ENCODE measurements around the gene ECT2. TPM values are rescaled to one million over a fixed set of nuclear protein-coding genes. Genes with fewer than 3 reads are reported as not detected.
"Not testable (repeated sequence)": the region's sequence is repeated elsewhere in the genome, so short reads cannot be mapped to it uniquely, and the experiment has no call there.

ECT2 gene, protein sequence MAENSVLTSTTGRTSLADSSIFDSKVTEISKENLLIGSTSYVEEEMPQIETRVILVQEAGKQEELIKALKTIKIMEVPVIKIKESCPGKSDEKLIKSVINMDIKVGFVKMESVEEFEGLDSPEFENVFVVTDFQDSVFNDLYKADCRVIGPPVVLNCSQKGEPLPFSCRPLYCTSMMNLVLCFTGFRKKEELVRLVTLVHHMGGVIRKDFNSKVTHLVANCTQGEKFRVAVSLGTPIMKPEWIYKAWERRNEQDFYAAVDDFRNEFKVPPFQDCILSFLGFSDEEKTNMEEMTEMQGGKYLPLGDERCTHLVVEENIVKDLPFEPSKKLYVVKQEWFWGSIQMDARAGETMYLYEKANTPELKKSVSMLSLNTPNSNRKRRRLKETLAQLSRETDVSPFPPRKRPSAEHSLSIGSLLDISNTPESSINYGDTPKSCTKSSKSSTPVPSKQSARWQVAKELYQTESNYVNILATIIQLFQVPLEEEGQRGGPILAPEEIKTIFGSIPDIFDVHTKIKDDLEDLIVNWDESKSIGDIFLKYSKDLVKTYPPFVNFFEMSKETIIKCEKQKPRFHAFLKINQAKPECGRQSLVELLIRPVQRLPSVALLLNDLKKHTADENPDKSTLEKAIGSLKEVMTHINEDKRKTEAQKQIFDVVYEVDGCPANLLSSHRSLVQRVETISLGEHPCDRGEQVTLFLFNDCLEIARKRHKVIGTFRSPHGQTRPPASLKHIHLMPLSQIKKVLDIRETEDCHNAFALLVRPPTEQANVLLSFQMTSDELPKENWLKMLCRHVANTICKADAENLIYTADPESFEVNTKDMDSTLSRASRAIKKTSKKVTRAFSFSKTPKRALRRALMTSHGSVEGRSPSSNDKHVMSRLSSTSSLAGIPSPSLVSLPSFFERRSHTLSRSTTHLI
- total RNA-seq (2014; rRNA removed; shearing (Covaris generic); ENCODE audit: low replicate concordance): 61.7 and 69.9 TPM in 2 replicates

DNA sequence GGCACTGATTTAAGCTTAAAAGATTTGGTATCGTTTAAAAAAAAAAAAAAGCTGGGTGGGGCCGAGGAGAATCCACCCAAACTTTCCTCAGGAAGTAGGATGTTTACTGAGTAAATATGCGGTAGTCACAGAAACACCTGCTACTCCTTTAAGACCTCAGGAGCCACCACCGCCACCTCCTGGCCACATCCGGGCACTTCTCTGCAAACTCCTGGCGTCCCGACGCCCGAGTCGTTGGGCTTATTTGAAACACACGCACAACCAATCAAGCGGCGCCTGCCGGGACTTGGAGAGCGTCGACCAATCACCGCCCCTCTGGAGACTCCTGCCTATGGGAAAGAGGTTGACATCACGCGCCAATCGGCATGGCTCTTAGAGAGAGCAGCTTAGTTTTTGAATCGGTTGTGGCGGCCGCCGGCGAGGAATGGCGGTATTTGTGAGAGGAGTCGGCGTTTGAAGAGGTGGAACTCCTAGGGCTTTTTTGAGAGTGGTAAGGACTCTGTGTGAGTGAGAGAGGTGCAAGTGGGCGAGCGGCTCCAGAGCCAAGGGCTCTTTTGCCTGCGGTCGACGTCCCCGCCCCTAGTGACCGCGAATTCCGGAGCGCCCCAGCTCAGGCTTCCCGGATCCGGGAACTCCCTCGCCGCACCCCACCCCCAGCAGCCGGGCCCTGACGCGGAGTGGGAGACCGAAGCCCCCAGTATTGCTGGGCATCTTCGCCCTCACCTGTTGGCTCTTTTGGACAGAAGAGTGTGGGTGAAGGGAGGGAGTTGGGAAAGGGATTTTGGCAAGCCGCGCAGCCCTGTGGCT is at the start of gene ECT2:
Gene ECT2 (plus strand): TSS at position 359 of the 807 bp plus-strand sequence. CDS start 3,805 bp downstream, outside the sequence.
- in situ Hi-C loops (cut with HindIII; ENCODE audit: low pct_unique_long_range_greater_than_20kb, low sequenced_read_pairs): no loop called here
- DNase-seq (ENCODE audit: low read depth): peak; percentile 100

DNA sequence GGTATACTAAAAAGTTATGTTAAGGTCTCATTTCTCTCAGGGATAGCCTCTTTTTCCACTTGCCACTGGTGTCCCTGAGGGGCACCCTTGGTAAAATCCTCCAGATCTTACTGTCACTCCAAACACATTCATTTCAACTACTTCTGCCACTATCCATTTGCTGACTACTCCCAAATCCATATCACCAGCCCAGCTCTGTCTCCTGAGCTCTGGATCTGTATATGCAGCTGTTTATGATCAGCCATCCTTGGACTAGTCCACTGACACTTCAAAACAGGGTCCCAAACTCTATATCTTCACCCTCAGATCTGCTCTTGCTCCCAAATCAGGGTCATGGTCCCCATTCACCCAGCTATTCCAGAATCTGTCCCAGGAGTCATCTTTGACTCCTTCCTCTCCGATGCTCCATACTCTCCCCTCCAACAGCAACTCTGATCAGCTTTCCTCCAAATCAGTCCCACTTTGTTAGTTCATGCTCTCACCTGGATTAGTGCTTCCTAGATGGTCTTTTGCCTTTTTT is 49.5 kb upstream of the ECT2 start:
- in situ Hi-C loops (cut with HindIII; ENCODE audit: low pct_unique_long_range_greater_than_20kb, low sequenced_read_pairs): no loop called here
- no peak for DNase-seq (ENCODE audit: low read depth)

DNA sequence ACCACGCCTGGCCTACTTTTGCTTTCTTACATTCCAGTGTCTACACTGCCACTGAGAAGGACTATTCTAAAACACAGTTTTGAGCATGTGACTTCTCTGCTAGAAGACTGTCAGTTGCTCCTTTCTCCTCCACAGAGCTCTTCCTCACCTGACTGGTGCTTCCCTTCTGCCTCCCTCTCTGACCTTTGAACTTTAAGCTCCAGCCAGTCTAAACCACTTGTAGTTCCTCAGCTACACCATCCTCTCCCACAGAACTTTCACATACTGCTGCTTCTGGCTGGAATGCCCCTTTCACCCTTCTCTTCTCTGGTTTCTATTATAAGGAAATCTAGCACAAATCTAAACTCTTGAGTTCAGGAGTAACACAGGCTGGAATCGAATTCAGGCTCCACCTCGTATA is 48.8 kb upstream of the ECT2 start:
- DNase-seq (ENCODE audit: low read depth): peak; percentile 30
- in situ Hi-C loops (cut with HindIII; ENCODE audit: low pct_unique_long_range_greater_than_20kb, low sequenced_read_pairs): no loop called here

DNA sequence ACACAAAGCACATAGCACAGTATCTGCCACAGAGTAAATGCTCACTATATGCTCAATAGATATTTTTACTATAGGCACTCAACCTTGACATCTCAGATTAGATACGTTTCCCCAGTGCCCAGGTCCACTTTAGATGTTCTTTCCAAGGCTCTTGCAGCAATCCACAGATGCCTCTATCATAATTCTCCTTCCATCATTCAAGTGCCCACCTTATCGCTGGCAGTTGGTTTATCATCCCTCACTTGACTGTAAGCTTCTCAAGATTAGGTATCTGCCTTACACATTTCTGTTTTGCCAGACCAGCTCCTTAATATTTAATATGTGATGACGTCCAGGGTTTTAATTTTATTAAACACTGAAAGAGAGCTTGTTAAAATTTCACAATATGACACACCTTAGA is 48.3 kb upstream of the ECT2 start:
- no peak for DNase-seq (ENCODE audit: low read depth)
- in situ Hi-C loops (cut with HindIII; ENCODE audit: low pct_unique_long_range_greater_than_20kb, low sequenced_read_pairs): no loop called here

DNA sequence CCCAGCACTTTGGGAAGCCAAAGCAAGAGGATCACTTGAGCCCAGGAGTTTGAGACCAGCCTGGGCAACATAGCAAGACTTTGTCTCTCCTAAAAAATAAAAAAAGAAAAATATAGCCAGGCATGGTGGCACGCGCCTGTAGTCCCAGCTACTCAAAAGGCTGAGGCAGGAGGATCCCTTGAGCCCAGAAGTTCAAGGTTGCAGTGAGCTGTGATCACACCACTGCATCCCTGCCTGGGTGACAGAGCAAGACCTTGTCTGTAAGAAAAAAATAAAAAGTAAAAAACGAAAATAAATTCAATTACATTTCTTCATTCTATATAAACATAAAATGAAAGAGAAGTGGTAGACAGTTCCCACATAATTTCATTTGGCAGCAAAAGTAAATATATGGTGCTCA is 47.8 kb upstream of the ECT2 start:
- DNase-seq (ENCODE audit: low read depth); in situ Hi-C loops (cut with HindIII; ENCODE audit: low pct_unique_long_range_greater_than_20kb, low sequenced_read_pairs): not testable (repeated sequence)

DNA sequence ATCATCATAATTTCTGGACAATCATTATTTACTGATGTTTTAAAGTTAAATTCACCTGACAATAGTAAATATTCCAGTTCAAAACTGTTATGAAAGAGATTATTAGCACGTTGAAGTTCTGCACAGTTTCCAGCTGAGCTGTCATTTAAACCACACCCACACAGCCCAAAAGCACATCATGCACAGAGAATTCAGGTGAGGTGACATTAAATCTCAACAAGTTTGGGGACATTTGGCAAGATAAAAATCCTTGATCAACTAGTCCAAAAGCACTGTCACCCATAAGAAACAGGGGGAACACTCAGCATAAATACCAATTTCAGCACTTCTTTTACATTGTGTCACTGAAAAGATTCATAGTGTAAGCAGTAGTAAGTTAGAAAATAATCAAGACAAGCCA is 46.5 kb upstream of the ECT2 start:
- in situ Hi-C loops (cut with HindIII; ENCODE audit: low pct_unique_long_range_greater_than_20kb, low sequenced_read_pairs): no loop called here
- no peak for DNase-seq (ENCODE audit: low read depth)

DNA sequence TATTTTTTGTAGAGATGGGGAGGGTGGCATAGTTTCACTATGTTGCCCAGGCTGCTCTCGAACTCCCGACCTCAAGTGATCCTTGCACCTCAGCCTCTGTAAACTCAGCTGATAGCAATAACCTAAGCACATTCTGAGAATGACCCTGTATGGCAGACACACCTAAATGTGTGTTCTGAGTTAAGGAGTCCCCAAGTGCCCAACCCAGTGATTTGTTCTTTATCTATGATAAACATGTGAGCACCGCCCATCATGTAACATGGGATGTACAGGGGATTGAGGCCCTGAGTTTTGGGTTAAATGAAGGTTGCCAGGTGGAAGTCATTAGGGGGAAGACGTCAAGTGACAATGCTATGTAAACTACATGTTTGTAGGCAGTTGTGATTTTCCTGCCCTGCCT is 45.4 kb upstream of the ECT2 start:
- in situ Hi-C loops (cut with HindIII; ENCODE audit: low pct_unique_long_range_greater_than_20kb, low sequenced_read_pairs): no loop called here
- no peak for DNase-seq (ENCODE audit: low read depth)

DNA sequence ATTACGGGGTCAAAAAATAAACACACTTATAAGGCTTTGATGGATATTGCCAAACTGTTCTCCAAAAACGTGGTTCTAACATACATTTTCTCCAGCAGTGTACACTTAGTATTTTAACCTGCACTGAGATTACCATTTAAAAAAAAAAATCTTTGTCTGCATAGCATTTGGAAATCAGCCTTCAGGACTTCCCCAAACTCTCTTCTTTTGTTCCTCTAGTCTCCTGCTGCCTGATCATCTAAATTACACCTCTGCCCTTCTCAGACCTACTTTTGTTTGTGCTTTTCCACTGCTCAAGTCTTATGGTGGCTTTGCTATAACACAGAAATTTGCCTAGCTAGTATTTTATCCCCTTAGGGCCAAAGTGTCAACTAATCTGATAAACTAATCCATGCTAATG is 43.5 kb upstream of the ECT2 start:
- in situ Hi-C loops (cut with HindIII; ENCODE audit: low pct_unique_long_range_greater_than_20kb, low sequenced_read_pairs): no loop called here
- no peak for DNase-seq (ENCODE audit: low read depth)

DNA sequence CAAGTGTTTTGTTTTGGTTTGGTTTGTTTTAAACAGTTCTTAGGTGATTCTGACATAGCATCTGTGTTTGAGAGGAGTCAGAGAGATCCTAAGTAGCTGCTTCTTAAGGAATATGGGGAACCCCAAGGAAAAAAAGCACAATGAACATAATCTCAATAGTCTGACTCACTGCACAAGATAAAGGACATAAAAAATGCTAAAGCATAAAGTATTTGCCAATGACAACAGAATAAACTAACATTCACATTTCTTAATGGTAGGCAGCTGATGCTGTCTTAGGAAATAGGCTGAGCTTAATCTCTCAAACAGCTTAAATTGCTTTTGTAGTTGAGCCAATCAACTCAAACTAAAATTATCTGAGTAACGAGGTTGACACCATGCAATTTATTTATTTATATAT is 42.6 kb upstream of the ECT2 start:
- peak; percentile 64 for DNase-seq (ENCODE audit: low read depth)
- in situ Hi-C loops (cut with HindIII; ENCODE audit: low pct_unique_long_range_greater_than_20kb, low sequenced_read_pairs): no loop called here

DNA sequence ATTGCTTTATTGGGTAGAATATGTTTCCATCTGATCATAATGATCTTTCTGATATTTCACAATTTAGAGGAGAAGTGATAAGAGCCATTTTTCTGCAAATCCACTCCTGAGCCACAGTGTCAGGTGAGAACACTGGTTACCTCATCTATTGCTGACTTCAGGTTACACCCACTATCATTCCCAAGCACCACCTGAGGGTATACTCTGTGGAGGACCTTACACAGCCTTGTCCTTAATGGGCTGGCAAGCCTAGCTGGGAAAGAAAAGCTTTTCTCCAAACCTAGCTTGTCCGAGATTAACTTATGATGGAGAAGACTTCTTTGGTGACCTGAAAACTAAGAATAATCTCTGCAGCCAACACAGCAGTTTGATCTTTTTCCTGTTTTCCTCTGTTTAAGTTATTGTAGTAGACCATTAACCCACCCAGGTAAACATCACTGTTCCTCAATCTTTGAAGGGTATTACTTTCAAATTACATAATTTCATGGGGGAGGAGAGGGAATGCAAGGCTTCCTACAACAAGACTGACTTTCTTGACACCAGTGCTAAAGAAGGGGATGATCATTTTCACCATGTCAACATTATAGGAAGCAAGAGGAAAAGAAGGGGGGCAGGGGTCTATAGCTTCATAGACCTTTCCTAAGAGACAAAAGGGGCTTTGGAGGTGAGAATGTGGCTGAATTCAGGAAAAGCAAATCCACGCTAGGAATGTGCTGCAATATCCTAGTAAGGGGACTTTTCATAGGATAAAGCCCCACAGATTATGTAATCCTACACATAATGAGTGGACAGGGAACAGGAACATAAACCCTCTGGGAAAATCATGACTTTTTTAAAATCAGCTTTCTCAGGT is 41.4 kb upstream of the ECT2 start:
- in situ Hi-C loops (cut with HindIII; ENCODE audit: low pct_unique_long_range_greater_than_20kb, low sequenced_read_pairs): no loop called here
- DNase-seq (ENCODE audit: low read depth): peak; percentile 41

DNA sequence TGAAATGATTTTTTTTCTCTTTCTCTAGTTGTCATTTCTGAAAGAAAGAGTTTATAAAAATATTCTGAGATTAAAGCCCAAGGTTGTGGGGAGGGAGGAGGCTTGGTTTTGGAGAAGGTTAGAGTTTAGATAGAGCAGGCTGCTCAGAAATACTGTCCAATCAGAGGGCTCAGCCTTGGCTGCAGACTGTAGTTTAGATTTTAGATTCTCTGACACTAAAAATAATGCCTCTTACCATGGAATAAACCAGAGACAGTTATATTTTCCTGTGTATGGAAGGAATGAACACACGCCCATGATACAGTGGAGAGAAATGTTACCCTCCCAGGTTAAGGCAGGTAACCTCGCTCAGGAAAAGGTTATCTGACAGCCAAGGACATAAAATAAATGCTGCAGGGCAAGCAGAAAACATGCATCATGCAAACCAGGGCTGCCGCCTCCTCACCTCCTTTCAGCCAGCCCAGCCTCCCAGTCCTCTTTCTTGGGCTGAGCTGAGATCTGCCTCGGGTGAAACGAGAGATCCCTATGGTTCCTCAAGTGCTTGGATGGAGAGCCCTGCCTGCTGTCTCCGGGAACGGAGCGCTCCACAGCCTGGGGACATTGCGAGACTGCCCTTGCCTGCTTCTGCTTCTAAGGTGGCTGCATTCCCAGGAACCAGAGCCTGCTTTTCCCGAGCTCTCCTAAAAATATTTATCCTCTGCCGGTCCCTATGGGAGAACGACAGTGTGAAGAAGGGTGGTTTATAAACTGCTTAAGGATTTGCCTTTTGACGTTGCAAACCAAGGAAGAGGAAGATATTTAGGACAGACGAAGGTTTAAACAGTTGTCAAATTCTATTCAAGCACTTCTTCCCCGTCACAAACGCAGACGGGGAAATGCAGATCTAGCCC is 40.5 kb upstream of the ECT2 start:
- in situ Hi-C loops (cut with HindIII; ENCODE audit: low pct_unique_long_range_greater_than_20kb, low sequenced_read_pairs): no loop called here
- peak; percentile 46 for DNase-seq (ENCODE audit: low read depth)

DNA sequence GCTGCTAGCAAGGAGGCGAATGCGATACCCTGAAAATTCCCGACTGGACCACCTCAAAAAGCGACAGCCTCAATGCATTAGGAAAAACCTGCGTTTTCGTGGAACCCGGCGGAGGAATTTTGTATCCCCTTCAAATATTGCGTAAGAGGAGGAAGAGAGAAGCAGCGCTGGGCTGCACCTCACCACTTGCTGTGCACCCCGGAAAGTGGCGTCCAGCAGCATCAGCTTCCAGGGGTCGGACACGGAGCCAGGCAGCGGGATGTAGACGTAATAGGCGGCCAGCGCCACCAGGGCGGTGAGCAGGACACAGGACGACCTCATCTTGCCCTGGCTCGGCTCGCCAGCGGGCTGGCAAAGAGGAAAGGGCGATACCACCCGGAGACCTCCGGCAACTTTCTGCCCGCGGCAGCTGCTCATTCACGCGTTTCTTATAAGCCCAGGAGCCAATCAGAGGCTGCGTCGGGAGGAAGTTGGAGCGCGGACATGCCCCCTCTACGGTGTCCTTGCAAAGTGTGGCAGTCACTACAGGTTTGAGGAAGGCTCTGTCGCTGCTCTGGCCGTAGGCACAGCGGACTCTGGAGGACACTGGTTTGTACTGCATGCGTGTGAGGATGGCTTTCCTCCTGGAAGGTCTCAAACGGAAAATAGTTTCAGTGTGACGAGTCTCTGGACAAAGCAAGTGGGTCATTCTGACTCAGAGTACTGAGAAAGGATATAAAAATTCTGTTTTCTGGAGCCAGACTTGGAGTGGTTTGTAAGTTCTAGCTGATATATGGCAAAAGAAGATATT is 39.7 kb upstream of the ECT2 start, which contains the start of gene NCEH1:
Gene NCEH1 (minus strand): TSS at position 404 of the 790 bp plus-strand sequence. CDS start 83 bp downstream, at position 321.
- in situ Hi-C loops (cut with HindIII; ENCODE audit: low pct_unique_long_range_greater_than_20kb, low sequenced_read_pairs): no loop called here
- peak; percentile 100 for DNase-seq (ENCODE audit: low read depth)

DNA sequence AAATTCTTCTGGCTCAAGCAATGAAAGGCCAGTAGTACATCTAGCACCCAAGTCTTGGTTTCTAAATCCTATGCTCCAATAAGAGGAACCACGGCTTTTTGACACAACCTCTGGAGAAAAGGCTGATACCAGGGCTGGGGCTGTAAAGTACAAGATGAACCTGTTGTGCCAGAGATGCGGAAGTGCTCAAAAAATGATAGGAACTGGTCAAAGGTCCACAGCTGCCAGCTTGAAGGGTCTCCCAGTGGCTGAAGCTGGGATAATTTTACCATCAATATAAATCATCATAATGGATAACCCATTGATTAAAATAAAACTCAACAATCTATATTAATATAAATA is 39.1 kb upstream of the ECT2 start:
- in situ Hi-C loops (cut with HindIII; ENCODE audit: low pct_unique_long_range_greater_than_20kb, low sequenced_read_pairs): no loop called here
- DNase-seq (ENCODE audit: low read depth): no peak

DNA sequence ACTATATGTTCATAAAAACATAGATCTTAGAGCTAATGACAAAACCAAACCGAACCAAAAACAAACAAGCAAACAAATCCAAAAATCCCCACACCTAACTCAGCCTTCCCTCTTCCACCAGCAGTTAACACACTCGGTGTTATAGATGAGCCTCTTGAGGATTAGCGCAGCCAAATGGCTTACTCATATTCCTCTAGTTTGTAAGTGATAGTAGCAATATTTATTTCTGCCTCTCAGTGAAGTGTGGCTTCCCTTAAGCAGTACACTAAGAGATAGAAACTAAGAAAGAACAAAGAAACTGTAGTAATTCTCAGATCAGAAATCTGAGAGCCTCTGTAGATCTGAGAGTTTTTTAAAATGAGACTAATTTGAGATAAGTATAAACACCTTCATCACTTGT is 37.2 kb upstream of the ECT2 start:
- no peak for DNase-seq (ENCODE audit: low read depth)
- in situ Hi-C loops (cut with HindIII; ENCODE audit: low pct_unique_long_range_greater_than_20kb, low sequenced_read_pairs): no loop called here

DNA sequence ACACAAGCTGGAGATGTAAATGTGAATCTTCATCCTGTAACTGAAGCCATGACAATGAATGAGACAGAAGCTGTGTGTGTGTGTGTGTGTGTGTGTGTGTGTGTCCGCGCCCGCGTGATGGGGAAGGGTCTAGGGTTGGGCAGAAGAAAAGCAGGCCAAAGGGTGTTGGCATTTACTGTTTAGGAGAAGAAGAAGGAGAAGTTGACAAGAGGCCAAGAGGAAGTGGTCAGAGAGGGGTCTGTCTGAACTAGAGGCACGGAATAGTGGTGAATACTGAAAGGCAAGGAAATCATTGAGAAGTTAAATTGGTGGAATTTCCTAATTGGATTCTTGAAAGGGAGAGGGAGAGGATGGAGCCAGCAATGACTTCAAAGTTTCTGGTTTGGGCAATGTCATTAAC is 34.0 kb upstream of the ECT2 start:
- in situ Hi-C loops (cut with HindIII; ENCODE audit: low pct_unique_long_range_greater_than_20kb, low sequenced_read_pairs): no loop called here
- no peak for DNase-seq (ENCODE audit: low read depth)

Measured in Caki2 (cell line).